HG03521 (cell line): ENCODE data around the gene PCCA.
"Not testable (repeated sequence)": the region's sequence is repeated elsewhere in the genome, so short reads cannot be mapped to it uniquely, and the experiment has no call there.

ENCODE experiments used
- ATAC-seq: cut with Tn5 transposase; IDR thresholded peaks from one replicate; pipeline ENCODE4 v1.9.1; 2021; ENCODE audit warnings: mild to moderate bottlenecking, moderate library complexity; ENCODE audit not compliant: unreplicated experiment

Gene PCCA

DNA sequence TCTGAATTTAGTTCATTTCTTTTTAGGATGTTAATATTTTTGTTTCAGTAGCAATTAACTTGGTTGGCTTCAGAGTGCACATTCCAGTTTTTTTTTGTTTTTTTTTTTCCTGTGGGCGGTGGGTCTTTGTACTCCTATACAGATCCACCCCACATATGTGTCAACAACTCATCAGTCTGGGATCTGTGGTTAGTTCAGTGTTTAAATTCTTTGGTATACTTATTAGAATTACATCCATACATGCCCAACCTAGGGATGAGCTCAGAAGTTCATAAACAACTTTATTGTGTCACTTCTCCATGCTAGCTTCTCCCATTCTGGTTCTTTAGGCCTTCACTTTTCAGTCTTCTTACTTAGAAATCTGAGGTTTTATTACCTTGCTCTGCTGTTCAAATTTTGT is 50.9 kb downstream of the PCCA start:
- no peak for ATAC-seq

DNA sequence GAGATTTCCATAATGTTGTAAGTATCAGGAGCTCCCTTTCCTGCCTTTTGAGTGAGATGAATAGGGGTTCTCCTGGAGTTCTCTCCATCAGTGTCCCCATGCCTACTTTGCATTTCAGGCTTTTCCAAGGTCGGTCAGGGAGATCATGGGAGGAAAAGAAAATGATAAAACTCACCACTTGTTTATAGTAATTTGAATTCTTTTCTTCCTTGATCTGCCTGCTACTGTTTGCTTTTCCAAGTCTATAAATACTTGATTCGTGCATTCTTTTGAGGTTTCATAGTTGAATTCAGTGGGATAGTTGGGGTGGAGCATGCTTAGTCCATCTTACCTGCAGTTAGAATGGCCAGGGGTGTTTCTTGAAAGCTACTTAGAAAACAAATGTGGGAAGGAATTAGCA is 51.5 kb downstream of the PCCA start:
- ATAC-seq = no peak

DNA sequence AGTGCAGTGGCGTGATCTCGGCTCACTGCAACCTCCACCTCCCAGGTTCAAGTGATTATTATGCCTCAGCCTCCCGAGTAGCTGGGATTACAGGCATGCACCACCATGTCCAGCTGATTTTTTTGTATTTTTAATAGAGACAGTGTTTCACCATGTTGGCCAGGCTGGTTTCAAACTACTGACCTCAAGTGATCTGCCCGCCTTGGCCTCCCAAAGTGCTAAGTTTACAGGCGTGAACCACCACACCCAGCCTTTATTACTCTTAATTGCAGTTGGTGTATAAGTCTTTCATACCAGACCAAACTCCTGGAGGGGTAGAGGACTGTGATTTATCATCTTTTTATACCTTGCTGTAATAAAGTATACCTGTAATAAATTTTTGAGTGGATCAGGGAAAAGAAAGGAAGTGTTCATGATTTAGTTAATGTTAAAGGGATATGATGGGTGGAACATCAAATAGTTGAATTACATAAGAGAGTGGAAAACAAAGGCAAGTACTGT is 52.6 kb downstream of the PCCA start:
- ATAC-seq = not testable (repeated sequence)

DNA sequence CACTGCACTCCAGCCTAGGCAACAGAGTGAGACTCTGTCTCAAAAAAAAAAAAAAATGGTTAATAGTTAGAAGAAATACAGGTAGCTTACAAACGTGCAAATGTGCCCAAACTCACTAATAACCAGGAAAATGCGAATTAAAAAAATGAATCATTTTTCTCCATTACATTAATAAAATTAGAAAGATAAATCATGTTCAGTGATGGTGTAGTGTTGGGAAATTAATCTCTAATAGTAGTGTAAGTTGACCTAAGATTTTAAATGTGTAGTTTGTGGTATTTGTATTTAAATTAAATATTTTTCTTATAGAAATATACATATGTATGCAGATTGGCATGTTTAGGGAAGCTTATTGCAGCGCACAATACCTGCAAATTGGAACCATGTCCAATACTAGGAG is 57.6 kb downstream of the PCCA start:
- ATAC-seq = no peak

DNA sequence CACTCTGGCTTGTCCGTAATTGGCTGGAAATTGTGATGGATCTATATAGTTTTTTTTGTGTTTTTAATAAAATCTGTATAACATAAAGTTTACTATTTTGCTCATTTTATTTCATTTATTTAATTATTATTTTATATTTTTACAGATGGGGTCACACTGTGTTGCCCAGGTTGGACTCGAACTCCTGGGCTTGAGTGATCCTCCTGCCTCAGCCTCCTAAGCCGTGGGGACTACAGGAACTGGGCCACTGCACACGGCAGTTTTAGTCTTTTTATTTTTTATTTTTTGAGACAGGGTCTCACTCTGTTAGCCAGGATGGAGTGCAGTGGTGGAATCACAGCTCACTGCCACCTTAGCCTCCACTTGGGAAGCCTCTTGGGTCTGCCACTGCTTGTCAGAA is 58.9 kb downstream of the PCCA start:
- ATAC-seq = no peak

DNA sequence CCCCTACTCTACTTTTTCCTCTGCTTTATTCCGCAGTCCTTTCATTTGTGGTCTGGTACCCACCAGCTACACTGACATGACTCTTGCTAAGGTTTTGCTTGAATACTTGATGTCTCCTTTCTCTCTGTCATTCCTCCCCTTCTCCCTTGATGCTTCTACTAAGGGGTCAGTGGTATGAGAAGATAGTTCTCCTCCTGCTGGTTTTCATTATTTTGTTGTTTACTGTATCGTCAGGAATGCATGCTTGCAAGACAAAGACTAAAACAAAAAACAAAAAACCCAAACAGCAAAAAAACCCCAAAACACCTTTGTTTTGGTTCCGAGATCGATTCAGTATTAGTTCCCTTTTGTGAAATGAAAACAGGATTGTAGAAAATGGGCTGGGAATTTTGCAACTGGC is 59.5 kb downstream of the PCCA start:
- no peak for ATAC-seq

DNA sequence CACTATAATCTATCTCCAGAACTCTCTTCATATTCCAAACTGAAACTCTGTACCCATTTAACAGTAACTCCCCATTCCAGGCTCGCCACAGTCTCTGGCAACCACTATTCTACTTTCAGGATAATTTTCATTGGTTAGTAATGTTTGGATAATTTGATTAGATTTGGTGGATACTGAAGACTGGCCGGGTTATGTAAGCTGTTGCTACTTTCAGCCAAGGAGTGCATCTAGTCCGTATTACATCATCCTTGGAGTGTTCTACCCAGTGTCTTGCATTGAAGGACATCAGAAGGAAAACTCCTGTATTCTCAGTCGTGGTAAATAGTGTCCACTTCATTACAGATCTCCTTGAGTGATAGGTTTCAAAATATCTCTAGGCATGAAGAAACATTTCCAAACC is 60.5 kb downstream of the PCCA start:
- no peak for ATAC-seq

DNA sequence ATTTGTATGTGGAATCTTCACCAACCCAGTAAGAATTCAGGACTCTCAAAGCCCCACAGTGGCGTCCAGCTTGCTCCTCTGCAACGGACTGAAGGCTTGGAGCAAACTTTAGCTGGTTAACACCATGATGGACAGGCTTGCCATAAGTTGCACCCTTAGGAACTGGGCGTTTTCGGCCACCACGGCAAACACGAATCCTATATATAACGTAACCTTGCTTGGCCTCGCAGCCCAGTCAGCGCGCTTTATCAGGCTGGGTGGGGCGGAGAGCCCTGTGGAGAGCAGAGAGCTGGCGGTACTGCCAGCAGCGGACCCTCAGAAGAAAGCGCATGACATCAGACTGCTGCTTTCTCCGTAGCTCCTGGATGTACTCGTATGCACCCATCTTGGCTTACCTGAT is 61.8 kb downstream of the PCCA start:
- ATAC-seq = not testable (repeated sequence)

DNA sequence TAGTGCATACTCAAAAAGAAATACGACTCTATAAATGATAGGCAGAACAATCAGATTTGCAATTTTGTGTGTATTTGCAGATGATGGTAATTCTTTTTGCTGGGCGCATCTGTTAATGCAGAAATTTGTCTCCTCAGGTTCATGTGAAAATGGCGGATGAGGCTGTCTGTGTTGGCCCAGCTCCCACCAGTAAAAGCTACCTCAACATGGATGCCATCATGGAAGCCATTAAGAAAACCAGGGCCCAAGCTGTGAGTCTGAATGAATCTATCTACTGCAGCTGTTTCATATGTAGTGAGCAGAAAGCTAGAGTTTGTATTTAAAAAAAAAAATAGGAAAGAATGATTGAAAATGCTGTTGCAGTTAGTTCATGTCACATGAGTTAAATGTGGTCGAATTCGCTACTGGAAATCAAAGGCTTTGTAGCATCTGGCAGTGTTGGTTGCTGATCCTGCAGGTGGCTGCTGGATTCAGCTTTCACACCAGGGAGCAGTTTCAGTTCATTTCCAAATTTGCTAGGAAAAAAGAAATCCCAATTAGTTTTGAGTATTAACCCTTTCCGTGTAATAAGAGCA is 66.0 kb downstream of the PCCA start:
- ATAC-seq = no peak

DNA sequence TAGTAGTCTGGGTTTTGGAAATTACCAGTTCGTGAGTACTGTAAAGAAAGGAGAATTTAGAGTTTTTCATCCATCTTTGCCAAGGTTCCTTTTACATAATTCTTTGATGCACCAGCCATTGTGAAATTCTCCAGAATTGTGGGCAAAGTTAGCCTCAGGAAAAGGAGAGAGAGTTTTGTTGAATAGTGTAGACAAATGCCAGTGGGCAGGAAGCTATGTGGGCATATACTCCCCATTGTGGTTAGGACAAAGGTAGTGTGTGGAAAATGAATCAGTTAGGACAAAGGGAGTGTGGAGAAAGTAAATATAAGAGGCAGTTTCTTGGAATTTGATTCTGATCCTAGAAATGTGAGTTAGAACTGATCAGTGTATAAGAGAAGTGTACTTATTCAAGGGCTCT is 67.9 kb downstream of the PCCA start:
- no peak for ATAC-seq

DNA sequence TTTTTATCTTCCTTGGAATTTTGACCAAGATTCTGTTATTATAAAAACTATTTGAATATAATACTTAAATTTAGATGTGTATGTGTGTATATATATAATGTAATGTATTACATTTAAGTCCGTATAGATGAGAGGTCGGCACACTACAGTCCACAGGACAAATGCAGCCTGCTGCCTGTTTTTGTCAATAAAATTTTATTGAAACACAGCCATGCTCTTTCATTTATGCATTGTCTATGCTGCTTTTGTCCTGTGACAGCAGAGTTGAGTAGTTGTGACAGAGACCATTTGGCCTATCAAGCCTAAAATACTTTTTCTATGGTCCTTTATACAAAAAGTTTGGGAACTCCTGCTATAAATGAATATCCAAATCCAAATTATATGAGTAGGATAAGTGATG is 69.7 kb downstream of the PCCA start:
- ATAC-seq = no peak

DNA sequence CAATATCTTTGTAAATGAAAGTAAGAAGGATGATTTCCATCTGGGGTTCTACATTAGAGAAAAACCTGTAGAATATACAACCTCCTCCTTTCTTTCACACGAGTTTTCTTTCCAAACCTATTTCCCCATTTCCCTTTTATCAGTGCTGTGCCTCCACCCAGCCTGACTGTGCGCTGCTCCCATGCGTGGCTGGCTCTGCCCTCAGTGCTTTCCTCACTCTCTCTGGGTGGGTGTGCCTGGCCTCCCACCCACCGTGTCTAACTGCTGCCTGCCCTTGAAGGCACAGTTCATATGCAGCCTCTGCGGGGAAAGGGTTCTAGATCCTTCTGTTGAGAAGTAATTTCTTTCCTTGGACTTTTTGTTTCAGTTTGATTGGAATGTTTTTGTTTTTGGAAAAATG is 70.7 kb downstream of the PCCA start:
- ATAC-seq = no peak

DNA sequence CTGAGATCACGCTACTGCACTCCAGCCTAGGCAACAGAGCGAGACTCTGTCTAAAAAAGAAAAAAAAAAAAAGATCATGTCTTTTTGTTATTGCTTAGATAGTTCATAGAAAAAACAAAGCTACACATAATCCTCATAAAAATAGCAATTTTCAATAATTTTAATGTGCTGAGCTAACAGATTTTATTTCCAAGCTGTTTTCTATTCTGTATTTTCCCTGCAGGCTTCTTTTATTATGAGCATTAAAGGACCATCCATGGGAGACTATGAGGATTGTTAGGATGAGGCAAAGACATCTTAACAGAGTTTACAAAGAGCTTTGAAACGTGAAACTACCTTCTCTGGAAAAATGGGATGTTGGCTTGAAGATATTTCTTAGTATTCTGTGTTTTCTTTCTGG is 71.6 kb downstream of the PCCA start:
- ATAC-seq = no peak

DNA sequence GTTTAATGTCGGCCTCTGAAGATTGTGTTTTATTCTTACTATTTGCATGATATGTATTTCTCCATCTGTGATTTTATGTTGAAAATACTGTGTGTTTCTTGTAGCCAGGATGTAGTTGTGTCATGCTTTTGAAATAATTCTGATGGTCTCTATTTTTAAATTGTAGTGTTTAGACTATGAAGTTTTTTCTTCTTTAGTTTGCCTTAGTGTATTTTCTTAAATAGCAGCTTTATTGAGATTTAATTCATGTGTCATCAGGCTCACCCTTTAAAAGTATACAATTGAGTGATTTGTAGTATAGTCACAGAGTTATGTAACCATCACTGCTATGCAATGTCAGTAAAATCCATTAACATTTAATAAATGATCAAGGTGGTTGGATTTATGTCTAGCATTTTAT is 74.5 kb downstream of the PCCA start:
- ATAC-seq = no peak

DNA sequence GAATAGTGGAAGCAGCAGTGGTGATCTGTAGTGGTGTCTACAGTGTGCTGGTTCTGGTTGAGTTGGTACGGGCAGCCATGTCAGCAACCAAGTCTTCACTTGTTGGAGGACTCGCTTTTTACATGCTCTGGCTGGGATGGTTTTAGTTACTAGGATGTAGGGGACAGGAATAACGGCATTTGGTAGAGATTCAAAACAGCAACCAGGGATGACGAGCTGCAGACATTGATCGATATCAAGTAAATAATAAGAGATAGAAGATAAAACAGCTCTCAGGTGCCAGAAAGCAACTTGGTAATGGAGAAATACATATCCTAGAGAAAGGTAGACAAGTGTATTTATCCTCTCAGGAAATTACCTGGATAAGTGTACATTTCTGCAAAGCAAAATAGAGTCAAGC is 84.3 kb downstream of the PCCA start:
- no peak for ATAC-seq

DNA sequence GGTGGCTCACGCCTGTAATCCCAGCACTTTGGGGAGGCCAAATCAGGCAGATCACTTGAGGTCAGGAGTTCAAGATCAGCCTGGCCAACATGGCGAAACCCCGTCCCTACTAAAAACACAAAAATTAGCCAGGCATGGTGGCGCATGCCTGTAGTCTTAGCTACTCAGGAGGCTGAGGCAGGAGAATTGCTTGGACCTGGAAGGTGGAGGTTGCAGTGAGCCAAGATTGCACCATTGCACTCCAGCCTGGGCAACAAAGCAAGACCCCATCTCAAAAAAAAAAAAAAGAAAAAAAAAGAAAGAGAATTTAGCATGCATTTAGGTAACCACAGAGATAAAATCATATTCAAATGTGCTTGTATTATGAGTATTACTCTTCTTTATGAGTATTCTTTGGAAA is 85.6 kb downstream of the PCCA start:
- not testable (repeated sequence) for ATAC-seq

DNA sequence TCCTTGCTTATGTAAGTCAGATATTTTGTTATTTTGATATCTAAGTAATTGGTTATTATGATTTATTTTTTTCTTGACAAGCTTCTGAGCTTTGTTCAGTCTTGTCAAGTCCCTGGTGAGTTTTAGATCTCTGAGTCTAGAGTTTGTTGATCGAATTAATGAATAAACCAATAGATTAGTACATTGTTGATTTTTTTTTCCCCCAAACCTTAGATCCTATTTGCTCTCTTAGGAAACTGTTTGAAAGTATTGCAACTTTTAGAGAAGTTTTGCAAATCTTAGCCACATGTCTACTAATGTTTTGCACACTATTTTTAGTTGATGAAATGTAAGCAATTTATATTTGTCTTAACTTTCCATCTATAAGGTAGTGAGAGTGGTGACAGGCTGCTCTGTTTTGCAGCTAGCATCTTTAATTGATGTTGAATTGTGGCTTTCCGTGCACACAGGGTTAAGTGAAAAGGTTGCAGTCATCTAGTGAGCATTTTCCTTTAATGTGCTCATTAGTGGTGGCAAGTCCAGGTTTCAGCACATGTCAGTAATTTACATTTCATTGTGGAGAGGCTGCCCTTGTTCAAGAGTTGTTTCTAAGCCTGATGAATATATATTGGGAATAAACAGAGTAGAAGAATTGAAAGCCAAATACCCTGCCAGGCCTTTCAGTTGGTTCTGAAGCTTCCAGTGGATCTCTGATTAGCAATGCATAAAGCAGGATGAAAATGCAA is 86.3 kb downstream of the PCCA start:
- ATAC-seq = no peak

DNA sequence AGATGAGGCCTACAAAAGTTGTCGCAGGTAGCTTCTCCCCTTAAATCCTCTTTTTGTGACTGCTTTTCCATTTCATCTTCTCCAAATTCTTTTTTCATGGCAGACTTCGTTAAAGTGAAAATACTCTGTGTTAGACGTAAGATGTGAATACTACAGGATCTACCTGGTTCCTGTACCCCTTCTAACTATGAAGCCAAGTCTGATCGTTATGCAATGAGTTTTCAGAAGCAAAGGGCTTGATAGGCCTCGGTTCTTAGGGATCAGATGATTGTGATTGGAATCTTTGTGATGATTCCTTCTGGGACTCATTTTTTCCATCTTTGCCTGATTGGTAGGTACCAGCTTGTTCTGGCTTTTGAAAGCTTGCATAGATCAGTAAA is 86.9 kb downstream of the PCCA start:
- ATAC-seq = no peak

DNA sequence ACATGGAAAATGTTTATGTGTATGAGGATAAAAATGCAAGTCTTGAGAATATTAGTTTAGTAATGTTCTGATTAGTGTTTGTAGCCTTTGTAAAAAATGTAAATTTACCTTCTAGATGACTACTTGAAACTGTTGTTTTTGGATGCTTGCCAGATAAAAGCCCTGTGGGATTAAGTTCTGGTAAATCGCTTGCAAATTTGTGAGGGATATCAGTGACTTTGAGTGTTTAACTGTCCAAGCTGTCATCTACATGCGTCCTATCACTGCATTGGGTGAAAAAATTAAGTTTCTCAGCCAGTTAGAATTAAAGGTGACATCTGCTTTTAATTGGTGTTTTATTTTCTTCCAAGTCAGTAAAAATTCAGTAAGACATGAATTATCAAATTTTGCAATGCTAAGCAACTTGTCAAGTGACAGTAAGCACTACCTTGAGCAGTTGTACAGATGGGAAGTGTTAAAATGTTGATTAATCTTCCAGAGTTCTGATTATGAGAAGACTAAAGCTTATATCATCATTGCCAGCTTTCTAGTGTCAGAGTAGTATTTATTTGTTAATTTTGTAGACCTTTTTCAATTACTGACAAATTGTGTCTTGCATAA is 88.0 kb downstream of the PCCA start:
- ATAC-seq = no peak

DNA sequence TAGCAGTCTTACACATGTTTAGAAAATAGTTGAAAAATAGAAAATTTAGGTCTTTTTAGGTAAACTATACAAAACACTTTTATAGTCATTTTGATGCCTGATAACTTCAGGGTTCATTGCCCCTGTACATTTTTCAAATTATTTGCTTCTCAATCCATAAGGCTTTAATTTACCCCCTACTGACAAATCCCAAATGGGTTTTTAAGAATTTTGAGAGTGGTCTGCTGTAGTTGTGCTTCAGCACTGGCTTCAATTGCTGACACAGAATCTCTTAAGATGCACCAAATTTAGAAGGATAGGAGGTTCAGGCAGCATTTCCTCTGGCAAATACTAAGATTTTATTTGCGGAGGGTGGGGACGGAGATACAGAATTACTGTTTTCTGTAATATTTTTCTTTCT is 89.4 kb downstream of the PCCA start:
- ATAC-seq = no peak

DNA sequence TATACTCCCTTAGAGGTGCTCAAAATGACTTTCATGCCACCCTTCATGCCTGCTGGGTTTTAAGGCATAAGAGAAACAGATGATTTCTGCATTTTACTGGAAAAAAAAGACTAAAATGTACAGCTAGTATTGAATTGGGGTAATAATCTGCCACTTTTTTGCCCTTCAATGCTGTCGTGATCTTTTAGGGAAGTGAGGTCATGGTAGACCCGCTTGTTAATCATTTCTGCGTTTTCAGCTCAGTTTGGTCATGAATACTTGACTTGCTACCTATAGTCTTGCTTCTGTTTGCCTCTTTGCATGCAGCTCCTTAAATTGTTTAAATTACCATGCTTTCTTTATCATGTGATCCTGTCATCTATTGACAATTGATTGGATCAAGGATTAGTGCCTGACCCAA is 90.4 kb downstream of the PCCA start:
- no peak for ATAC-seq

DNA sequence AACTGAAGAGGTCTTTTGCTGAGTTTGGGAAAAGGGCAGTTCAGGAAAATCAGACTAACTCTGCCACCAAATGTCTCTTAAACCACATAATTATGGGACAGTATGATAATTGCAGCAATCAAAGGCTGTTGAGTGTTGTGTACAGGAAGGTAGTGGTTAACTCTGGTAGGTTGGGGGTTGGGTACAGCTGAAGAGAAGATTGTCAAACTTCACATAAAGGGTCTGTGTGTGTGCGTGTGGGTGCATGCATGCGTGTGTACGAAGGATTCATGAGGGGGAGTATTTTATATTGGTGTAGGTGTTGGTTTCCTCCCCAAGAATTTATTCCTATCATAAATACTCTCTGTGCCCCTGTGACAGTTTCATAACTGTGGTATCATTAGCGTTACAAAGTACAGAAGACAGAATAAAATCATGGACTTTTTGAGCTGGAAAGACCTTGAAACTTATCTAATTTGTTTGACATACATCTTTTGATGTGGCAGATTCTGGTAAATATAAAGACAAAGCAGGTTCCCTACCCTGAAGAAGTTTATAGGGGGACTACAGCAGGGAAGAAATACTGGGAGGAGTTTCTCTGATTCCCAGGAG is 94.1 kb downstream of the PCCA start:
- ATAC-seq = no peak
